ENCODE results near the gene TANC1.

TANC1 gene

DNA sequence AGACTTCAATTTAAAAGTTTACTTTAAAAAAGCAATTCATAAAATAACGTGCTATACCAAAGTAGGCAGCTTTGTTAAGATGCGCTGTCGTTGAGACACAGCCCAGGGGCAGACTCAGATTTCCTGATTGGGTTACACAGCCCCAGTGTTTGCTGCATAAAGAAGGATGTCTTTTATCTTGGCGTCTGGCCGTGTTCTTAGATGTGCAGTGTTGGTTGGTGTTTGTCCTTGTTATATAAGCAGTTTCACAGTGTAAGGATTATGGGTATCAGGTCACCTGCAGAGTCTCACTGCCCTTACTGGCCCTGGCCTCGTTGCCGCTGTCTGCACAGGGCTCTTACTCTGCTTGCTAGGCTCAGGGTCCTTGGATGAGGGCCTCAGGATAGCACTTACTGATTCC is 209.5 kb downstream of the TANC1 start:
- no peak overlapping the region for H3K4me3 Mint-ChIP-seq
- ATAC-seq (ENCODE audit: low read depth) (no peak), DNase-seq (ENCODE audit: low spot score in 2 of 2) (no peak)
- no peak overlapping the region for H3K27ac Mint-ChIP-seq
- peaks cover 4% of the 10 kb centered on the region for H3K27me3 Mint-ChIP-seq
- H3K9me3 Mint-ChIP-seq = no peaks in the 10 kb centered on the region
- no peaks in the 10 kb centered on the region for H3K4me1 Mint-ChIP-seq
- H3K36me3 Mint-ChIP-seq = no peaks in the 10 kb centered on the region

DNA sequence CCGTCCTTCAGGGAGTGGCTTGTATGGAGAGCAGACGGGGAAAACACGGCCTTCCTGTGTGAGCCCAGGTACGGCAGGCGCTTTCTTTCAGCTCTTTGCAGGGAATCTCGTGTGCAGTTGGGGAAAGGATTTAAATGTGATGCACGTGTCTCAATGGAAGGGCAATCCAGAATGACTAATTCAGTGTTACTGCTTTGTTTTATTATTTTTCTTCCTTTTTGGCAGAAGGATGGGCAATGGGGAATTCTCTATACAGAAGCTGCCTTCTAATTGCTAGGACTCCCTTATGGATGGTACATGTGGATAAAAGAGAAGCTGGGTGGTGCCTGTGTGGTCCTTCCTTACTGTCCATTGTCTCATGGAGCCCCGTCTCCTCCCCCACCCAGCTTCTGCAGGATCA is 210.7 kb downstream of the TANC1 start:
- DNase-seq (ENCODE audit: low spot score in 2 of 2) = no peak
- no peak overlapping the region for H3K4me3 Mint-ChIP-seq
- no peak for ATAC-seq (ENCODE audit: low read depth)
- H3K36me3 Mint-ChIP-seq = no peaks in the 10 kb centered on the region
- H3K4me1 Mint-ChIP-seq = no peaks in the 10 kb centered on the region
- H3K27me3 Mint-ChIP-seq = peaks cover 8% of the 10 kb centered on the region
- H3K9me3 Mint-ChIP-seq = no peaks in the 10 kb centered on the region
- H3K27ac Mint-ChIP-seq = no peak overlapping the region

DNA sequence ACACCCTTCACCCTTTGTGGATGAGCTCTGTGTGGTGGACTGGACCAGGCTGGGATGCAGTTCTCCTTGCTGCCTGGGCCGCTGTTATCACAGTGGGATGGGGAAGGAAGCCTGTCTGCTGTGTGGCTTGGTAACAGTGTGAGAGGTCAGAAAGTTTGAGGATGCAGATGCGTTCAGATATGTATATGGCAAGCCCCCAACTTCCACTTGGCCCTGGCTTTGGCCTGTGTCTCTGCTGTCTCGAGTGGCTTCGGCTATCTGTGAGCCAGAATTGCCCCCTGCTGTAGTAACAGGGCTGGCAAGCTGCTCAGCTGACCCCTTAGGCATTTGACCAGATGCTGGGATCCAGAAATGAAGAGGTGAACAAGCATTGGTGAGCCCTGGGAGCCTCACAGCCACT is 211.3 kb downstream of the TANC1 start:
- no peaks in the 10 kb centered on the region for H3K4me1 Mint-ChIP-seq
- H3K27ac Mint-ChIP-seq = no peak overlapping the region
- no peaks in the 10 kb centered on the region for H3K36me3 Mint-ChIP-seq
- peaks cover 8% of the 10 kb centered on the region for H3K27me3 Mint-ChIP-seq
- DNase-seq (ENCODE audit: low spot score in 2 of 2) (no peak), ATAC-seq (ENCODE audit: low read depth) (no peak)
- no peak overlapping the region for H3K4me3 Mint-ChIP-seq
- no peaks in the 10 kb centered on the region for H3K9me3 Mint-ChIP-seq

DNA sequence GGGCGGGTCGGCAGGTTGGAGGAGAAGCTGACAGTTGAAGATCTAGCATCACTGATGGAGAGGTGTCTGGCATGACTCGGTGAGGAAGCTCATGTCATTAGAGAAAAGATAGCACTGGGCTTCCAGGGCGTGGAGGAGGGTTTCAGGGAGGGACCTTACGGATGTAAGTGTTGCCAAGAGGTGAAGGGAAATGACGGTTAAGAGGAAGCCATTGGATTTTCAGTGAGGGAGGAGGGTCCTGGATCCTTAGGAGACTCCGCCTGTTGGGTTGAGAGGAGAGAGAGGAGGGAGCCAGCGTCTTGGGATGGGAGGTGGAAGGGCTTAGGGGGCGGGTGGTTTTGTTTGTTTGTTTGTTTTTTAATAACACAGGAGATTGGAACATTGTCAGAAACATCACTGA is 214.9 kb downstream of the TANC1 start:
- Mint-ChIP-seq H3K4me1 (peaks cover 10% of the 10 kb centered on the region), H3K9me3 (no peaks in the 10 kb centered on the region), H3K27ac (no peak overlapping the region), H3K36me3 (no peaks in the 10 kb centered on the region), H3K4me3 (no peak overlapping the region), H3K27me3 (peaks cover 10% of the 10 kb centered on the region)
- DNase-seq (ENCODE audit: low spot score in 2 of 2) = no peak
- ATAC-seq (ENCODE audit: low read depth) = no peak

DNA sequence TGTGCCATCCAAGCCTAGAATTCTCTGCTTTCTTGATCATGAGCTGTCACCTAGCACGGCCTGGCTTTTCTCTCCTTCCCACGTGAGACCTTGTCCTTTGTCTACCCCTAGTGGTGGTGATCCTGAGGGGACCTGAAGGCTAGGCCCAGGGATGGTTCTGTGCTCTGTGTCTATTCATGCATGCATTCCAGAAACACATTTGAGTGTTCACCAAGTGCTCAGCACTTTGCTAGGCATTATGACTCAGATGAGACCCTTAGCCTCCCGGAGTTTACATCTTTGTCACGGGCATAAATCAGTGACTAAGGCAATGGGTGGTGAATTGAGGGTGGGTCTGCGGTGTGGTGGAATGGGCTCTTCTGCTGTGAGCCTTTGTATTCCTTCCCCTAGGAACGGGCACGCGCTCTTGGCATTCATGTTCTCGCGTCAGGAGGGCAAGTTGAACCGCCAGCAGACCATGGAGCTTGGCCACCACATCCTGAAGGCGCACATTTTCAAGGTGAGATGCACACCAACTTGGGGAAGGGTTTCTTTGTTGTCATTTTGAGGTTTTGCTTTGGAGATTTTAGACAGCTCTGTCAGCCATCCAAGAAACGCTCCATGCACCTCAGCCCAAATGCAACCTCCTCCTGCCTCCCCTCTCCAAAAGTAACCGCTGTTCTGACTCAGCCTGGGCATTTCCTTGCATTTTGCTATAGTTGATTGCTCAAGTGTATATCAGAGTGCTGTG is 217.1 kb downstream of the TANC1 start:
- peaks cover 10% of the 10 kb centered on the region for H3K27me3 Mint-ChIP-seq
- no peak for DNase-seq (ENCODE audit: low spot score in 2 of 2)
- ATAC-seq (ENCODE audit: low read depth) = no peak
- no peak overlapping the region for H3K4me3 Mint-ChIP-seq
- no peak overlapping the region for H3K27ac Mint-ChIP-seq
- no peaks in the 10 kb centered on the region for H3K9me3 Mint-ChIP-seq
- peaks cover 10% of the 10 kb centered on the region for H3K4me1 Mint-ChIP-seq
- H3K36me3 Mint-ChIP-seq = no peaks in the 10 kb centered on the region

DNA sequence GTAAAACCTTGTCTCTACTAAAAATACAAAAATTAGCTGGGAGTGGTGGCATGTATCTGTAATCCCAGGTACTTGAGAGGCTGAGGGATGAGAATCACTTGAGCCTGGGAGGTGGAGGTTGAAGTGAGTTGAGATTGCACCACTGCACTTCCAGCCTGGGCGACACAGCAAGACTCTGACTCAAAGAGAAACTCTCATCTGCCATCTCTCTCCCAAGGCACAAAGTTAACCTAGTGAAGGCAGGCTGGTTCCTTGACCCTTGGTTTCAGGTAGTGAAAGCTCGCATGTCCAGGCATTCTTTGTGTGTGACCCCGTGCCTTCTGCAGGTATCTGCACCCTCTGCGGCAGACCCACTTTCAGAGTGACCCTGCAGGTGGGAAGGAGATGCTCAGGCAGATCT is 218.0 kb downstream of the TANC1 start:
- Mint-ChIP-seq H3K4me1 (peaks cover 10% of the 10 kb centered on the region), H3K9me3 (no peaks in the 10 kb centered on the region), H3K27ac (no peak overlapping the region), H3K36me3 (no peaks in the 10 kb centered on the region), H3K27me3 (peaks cover 10% of the 10 kb centered on the region), H3K4me3 (no peak overlapping the region)
- ATAC-seq (ENCODE audit: low read depth) (no peak), DNase-seq (ENCODE audit: low spot score in 2 of 2) (no peak)

DNA sequence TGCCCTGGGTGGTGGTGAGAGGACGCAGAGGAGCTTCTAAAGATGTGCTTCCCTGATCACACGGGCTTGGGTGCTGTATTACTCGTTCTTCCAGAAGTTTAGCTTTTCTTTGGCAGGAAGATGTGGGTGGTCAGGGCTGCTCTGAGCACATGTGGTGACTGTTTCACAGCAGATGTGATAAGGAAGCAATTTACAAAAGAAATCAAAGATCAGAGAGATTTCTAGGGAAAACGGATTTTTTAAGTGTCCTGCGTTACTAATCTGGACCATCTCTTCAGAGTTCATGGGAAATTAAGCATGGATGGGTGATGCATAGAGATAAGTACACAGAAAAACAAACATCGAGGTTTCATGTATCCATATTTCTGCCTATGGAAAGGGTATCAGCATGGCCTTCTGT is 218.7 kb downstream of the TANC1 start:
- ATAC-seq (ENCODE audit: low read depth) = no peak
- no peaks in the 10 kb centered on the region for H3K36me3 Mint-ChIP-seq
- no peak overlapping the region for H3K4me3 Mint-ChIP-seq
- H3K9me3 Mint-ChIP-seq = no peaks in the 10 kb centered on the region
- DNase-seq (ENCODE audit: low spot score in 2 of 2) = no peak
- peaks cover 10% of the 10 kb centered on the region for H3K4me1 Mint-ChIP-seq
- H3K27ac Mint-ChIP-seq = no peak overlapping the region
- H3K27me3 Mint-ChIP-seq = peaks cover 10% of the 10 kb centered on the region

DNA sequence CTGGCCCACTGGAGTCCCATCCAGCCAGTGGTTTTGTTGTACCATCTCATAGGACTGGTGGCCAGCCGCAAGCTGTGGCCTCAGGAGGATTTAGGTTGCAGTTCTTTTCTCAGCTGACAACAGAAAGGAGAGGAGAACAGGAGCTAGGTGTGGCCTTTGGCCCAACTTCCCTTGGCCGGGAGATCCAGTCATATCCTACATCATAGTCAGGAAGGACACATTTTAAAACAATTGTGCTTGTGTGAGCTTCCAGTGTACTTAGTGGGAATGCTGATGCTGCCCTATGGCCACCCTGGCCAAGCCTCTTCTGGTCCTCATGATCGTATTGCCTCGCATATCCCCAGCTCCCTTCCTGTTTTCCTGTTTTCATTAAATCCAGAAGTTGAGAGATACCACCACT is 220.0 kb downstream of the TANC1 start:
- Mint-ChIP-seq H3K9me3 (no peaks in the 10 kb centered on the region), H3K27ac (no peak overlapping the region), H3K4me1 (peaks cover 10% of the 10 kb centered on the region), H3K4me3 (no peak overlapping the region), H3K36me3 (no peaks in the 10 kb centered on the region), H3K27me3 (peaks cover 4% of the 10 kb centered on the region)
- ATAC-seq (ENCODE audit: low read depth) (no peak), DNase-seq (ENCODE audit: low spot score in 2 of 2) (no peak)

DNA sequence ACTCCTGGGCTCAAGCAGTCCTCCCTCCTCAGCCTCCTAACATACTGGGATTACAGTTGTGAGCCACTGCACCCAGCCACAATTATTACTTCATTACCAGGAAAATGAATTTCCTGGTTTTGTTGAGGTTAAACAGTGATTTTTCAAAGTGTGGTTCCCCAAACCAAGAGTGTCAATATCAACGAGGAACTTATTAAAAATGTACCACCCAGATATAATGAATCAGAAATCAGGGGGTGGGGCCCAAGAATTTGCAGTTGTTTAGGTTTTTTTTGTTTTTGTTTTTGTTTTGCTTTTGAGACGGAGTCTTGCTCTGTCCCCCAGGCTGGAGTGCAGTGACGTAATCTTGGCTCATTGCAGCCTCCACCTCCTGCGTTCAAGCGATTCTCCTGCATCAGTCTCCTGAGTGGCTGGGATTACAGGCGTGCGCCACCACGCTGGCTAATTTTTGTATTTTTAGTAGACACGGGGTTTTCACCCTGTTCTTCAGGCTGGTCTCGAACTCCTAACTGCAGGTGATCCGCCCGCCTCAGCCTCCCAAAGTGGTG is 224.0 kb downstream of the TANC1 start:
- H3K27ac Mint-ChIP-seq = no peak overlapping the region
- ATAC-seq (ENCODE audit: low read depth) (no peak), DNase-seq (ENCODE audit: low spot score in 2 of 2) (no peak)
- H3K27me3 Mint-ChIP-seq = peaks cover 2% of the 10 kb centered on the region
- no peaks in the 10 kb centered on the region for H3K36me3 Mint-ChIP-seq
- H3K4me1 Mint-ChIP-seq = no peaks in the 10 kb centered on the region
- H3K4me3 Mint-ChIP-seq = no peak overlapping the region
- H3K9me3 Mint-ChIP-seq = no peaks in the 10 kb centered on the region

DNA sequence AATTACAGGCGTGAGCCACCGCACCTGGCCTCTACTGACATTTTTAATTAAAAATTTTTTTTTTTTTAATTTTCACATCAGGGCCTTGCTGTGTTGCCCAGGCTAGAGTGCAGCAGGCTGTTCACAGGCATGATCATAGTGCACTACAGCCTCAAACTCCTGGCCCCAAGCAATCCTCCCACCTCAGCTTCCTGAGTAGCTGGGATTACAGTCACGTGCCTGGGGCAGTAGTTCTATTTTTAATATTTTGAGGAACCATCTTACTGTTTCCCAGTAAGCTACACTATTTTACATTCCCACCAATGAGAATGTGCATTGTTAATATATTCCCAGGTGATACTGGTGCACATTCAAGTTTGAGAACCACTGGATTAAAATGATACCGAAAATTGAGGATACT is 225.4 kb downstream of the TANC1 start:
- H3K9me3 Mint-ChIP-seq = no peaks in the 10 kb centered on the region
- no peak for DNase-seq (ENCODE audit: low spot score in 2 of 2)
- ATAC-seq (ENCODE audit: low read depth) = no peak
- no peak overlapping the region for H3K4me3 Mint-ChIP-seq
- H3K27me3 Mint-ChIP-seq = peaks cover 2% of the 10 kb centered on the region
- no peaks in the 10 kb centered on the region for H3K4me1 Mint-ChIP-seq
- no peaks in the 10 kb centered on the region for H3K36me3 Mint-ChIP-seq
- no peak overlapping the region for H3K27ac Mint-ChIP-seq

DNA sequence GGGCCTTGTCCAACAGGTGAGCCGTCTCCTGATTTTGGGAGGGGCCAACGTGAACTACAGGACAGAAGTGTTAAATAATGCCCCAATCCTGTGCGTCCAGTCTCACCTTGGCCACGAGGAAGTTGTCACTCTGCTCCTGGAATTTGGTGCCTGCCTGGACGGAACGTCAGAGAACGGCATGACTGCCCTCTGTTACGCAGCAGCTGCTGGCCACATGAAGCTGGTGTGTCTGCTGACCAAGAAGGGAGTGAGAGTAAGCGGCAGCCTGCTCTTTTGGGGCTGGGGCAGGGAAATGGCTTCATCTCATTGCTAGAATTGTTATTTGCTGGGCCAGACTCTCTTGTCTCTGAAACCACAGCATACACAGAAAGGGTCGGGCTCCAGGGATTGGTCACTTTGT is 225.8 kb downstream of the TANC1 start:
- H3K9me3 Mint-ChIP-seq = no peaks in the 10 kb centered on the region
- ATAC-seq (ENCODE audit: low read depth) (no peak), DNase-seq (ENCODE audit: low spot score in 2 of 2) (no peak)
- H3K4me1 Mint-ChIP-seq = no peaks in the 10 kb centered on the region
- H3K4me3 Mint-ChIP-seq = no peak overlapping the region
- peaks cover 2% of the 10 kb centered on the region for H3K27me3 Mint-ChIP-seq
- H3K27ac Mint-ChIP-seq = no peak overlapping the region
- no peaks in the 10 kb centered on the region for H3K36me3 Mint-ChIP-seq

DNA sequence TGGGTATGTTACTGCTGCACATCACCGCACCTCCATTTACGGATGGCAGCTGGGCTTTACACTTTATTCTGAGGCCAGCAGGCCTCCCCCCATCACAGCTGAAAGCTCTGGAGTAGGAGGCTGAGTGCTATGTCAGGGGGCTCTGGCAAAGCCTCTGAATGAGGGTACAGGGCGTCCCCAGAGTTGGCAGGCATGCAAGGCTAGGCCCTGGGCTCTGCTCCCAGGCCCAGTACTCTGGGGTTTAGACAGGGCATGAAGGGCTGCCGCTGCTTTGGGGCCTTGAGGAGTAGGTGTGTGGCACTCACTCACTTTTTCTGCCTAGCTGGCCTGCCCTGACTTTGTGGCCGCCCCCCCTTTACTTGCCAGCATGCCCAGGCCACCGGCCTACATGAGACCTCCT is 227.3 kb downstream of the TANC1 start:
- no peaks in the 10 kb centered on the region for H3K4me1 Mint-ChIP-seq
- no peaks in the 10 kb centered on the region for H3K9me3 Mint-ChIP-seq
- DNase-seq (ENCODE audit: low spot score in 2 of 2) (no peak), ATAC-seq (ENCODE audit: low read depth) (no peak)
- no peaks in the 10 kb centered on the region for H3K36me3 Mint-ChIP-seq
- H3K27me3 Mint-ChIP-seq = peaks cover 2% of the 10 kb centered on the region
- H3K27ac Mint-ChIP-seq = no peak overlapping the region
- no peak overlapping the region for H3K4me3 Mint-ChIP-seq

DNA sequence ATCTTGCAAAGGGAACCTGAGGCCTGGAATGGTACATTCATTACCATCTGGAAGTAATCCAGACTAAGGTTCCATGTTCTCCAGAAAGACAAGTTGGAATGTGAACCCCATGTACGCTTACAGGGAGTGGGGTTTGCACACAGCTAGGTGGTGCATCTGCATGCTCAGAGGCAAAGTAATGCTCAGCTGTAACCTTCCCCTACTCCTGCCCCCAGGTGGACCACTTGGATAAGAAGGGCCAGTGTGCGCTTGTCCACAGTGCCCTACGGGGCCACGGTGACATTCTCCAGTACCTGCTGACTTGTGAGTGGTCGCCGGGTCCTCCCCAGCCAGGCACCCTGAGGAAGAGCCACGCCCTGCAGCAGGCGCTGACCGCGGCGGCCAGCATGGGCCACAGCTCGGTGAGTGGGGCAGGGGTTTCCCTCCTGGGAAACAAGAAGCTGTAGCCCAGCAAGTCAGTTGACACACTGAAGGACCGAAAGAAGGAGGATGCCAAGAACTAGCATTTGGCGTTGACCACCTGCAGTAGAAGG is 228.0 kb downstream of the TANC1 start:
- no peak overlapping the region for H3K27ac Mint-ChIP-seq
- ATAC-seq (ENCODE audit: low read depth) (no peak), DNase-seq (ENCODE audit: low spot score in 2 of 2) (no peak)
- no peaks in the 10 kb centered on the region for H3K36me3 Mint-ChIP-seq
- H3K27me3 Mint-ChIP-seq = peaks cover 2% of the 10 kb centered on the region
- no peak overlapping the region for H3K4me3 Mint-ChIP-seq
- peaks cover 1% of the 10 kb centered on the region for H3K4me1 Mint-ChIP-seq
- no peaks in the 10 kb centered on the region for H3K9me3 Mint-ChIP-seq

DNA sequence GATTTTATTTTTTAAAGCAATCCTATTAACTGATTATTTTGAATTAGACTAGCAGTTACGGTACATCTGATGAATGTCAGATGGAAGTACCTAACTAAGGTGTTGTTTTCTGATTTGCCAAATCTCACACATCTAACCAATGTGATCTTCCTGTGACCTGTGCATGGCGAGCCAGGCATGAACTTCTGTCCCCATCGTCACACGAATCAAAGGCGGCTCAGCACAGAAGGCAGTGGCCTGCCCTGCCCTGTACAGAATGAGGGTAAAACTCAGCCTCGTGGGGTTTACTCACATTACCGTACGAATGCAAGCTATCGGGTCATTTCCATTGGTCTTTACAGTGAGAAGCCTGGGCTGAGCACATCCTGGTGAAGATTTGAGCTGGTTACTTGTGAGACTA is 230.8 kb downstream of the TANC1 start:
- Mint-ChIP-seq H3K27me3 (no peaks in the 10 kb centered on the region), H3K4me3 (no peak overlapping the region), H3K36me3 (no peaks in the 10 kb centered on the region), H3K4me1 (peaks cover 2% of the 10 kb centered on the region), H3K27ac (no peak overlapping the region), H3K9me3 (no peaks in the 10 kb centered on the region)
- no peak for ATAC-seq (ENCODE audit: low read depth)
- DNase-seq (ENCODE audit: low spot score in 2 of 2) = no peak

Measured in memory B cell (primary cell).